Pulmonary artery endothelial cell (primary cell): ENCODE results near the gene MAP3K21. TPM values are rescaled to one million over a fixed set of nuclear protein-coding genes. Genes with fewer than 3 reads are reported as not detected.

Experiments
- DNase-seq: peaks from one replicate; pipeline ENCODE4 v3.0.0-alpha.2; 2011; ENCODE audit warnings: low read depth, low spot score
- total RNA-seq: library from RNA; depleted of rRNA; stranded (reverse); fragments of >200 nt; gene quantifications from 2 replicates; pipeline ENCODE4 v1.2.3, GENCODE V29; 2014

Gene MAP3K21
- total RNA-seq, 1 donor from 2014 or later: 0.26 TPM

GRCh38 chr1:233359431-233359830 is 31.9 kb downstream of the MAP3K21 start:
- DNase-seq: no peak

GRCh38 chr1:233359905-233360304 is 32.4 kb downstream of the MAP3K21 start:
- DNase-seq: no peak

GRCh38 chr1:233360525-233361102 is 33.1 kb downstream of the MAP3K21 start:
- no peak for DNase-seq

GRCh38 chr1:233361876-233362275 is 34.4 kb downstream of the MAP3K21 start:
- no peak for DNase-seq

- no peak for DNase-seq
Measured at GRCh38 chr1:233362743-233363142, 35.2 kb downstream of the MAP3K21 start.

GRCh38 chr1:233364026-233364425 is 36.5 kb downstream of the MAP3K21 start:
- DNase-seq: no peak

- DNase-seq: no peak
Measured at GRCh38 chr1:233364695-233365539, 37.4 kb downstream of the MAP3K21 start.

- no peak for DNase-seq
Measured at GRCh38 chr1:233366575-233366974, 39.1 kb downstream of the MAP3K21 start.

- no peak for DNase-seq
Measured at GRCh38 chr1:233367057-233367803, 39.7 kb downstream of the MAP3K21 start.

- no peak for DNase-seq
Measured at GRCh38 chr1:233368106-233368788, 40.7 kb downstream of the MAP3K21 start.

GRCh38 chr1:233368789-233369130 is 41.2 kb downstream of the MAP3K21 start:
- no peak for DNase-seq

- DNase-seq: no peak
Measured at GRCh38 chr1:233372218-233373120, 44.9 kb downstream of the MAP3K21 start.

GRCh38 chr1:233373226-233373625 is 45.7 kb downstream of the MAP3K21 start:
- no peak for DNase-seq

GRCh38 chr1:233375653-233376052 is 48.1 kb downstream of the MAP3K21 start:
- DNase-seq: no peak

GRCh38 chr1:233376382-233377110 is 49.0 kb downstream of the MAP3K21 start:
- DNase-seq: no peak

- no peak for DNase-seq
Measured at GRCh38 chr1:233379869-233380438, 52.4 kb downstream of the MAP3K21 start.

- DNase-seq: no peak
Measured at GRCh38 chr1:233381806-233382205, 54.3 kb downstream of the MAP3K21 start.

- no peak for DNase-seq
Measured at GRCh38 chr1:233383984-233384383, 56.5 kb downstream of the MAP3K21 start.

- DNase-seq: no peak
Measured at GRCh38 chr1:233386336-233386735, 58.8 kb downstream of the MAP3K21 start.

GRCh38 chr1:233387585-233387984 is 60.1 kb downstream of the MAP3K21 start:
- DNase-seq: no peak
